A673 (cell line): ENCODE data around the gene REV3L. TPM values are rescaled to one million over a fixed set of nuclear protein-coding genes. Genes with fewer than 3 reads are reported as not detected.
"Not testable (repeated sequence)": the region's sequence is repeated elsewhere in the genome, so short reads cannot be mapped to it uniquely, and the experiment has no call there.

Experiments used
- BruUV-seq: library from RNA; stranded (reverse); fragments of 400-500 nt; replicated peaks from 2 replicates; lab custom pipeline; 2021; lab: Mats Ljungman, UMichigan
- CTCF ChIA-PET: fragments of 300-600 bp; sonication (Branson Sonifier 250); formaldehyde crosslinking; loops from one replicate; lab custom pipeline; 2022; ENCODE audit warnings: antibody characterized with exemption; lab: Charles Lee
- POLR2A ChIA-PET: fragments of 300-600 bp; sonication (Branson Sonifier 250); formaldehyde crosslinking; loops from one replicate; lab custom pipeline; 2022; ENCODE audit warnings: antibody characterized with exemption; ENCODE audit not compliant: low non-redundant PET; lab: Charles Lee
- DNase-seq: peaks from one replicate; pipeline ENCODE4 v3.0.0-alpha.2; 2015; ENCODE audit warnings: low spot score
- H3K27ac ChIP-seq: fragments of 200-600 bp; sonication (generic); 2 replicates; pipeline ENCODE4 v1.5.1; 2016; ENCODE audit warnings: mixed run types, low read depth, mild to moderate bottlenecking, mixed read lengths, antibody characterized with exemption, low read length; ENCODE audit not compliant: poor library complexity, severe bottlenecking
- H3K27me3 ChIP-seq: fragments of 200-600 bp; sonication (generic); replicated peaks from 2 replicates; pipeline ENCODE4 v1.6.1; 2017; ENCODE audit warnings: mixed run types, low read depth, mild to moderate bottlenecking, mixed read lengths, antibody characterized with exemption, low read length; ENCODE audit not compliant: insufficient read depth, poor library complexity
- H3K36me3 ChIP-seq: fragments of 200-600 bp; sonication (generic); 2 replicates; pipeline ENCODE4 v1.6.1; 2016; ENCODE audit warnings: mixed run types, mild to moderate bottlenecking, mixed read lengths, antibody characterized with exemption, low read length; ENCODE audit not compliant: insufficient read depth, poor library complexity, severe bottlenecking
- H3K4me1 ChIP-seq: fragments of 200-600 bp; sonication (generic); 2 replicates; pipeline ENCODE4 v1.6.1; 2017; ENCODE audit warnings: mixed run types, mild to moderate bottlenecking, mixed read lengths, antibody characterized with exemption, low read length; ENCODE audit not compliant: insufficient read depth, poor library complexity, severe bottlenecking
- H3K4me3 ChIP-seq: fragments of 200-600 bp; sonication (generic); 2 replicates; pipeline ENCODE4 v1.5.1; 2016; ENCODE audit warnings: low read depth, mixed run types, mild to moderate bottlenecking, mixed read lengths, low read length; ENCODE audit not compliant: poor library complexity, severe bottlenecking
- H3K9me3 ChIP-seq: fragments of 200-600 bp; sonication (generic); 2 replicates; pipeline ENCODE4 v1.6.1; 2016; ENCODE audit warnings: mixed run types, low read depth, mild to moderate bottlenecking, mixed read lengths, antibody characterized with exemption, low read length; ENCODE audit not compliant: poor library complexity, severe bottlenecking
- EZH2 ChIP-seq: fragments of 200-600 bp; sonication (generic); IDR thresholded peaks from 2 replicates; pipeline ENCODE4 v1.6.1; 2017; ENCODE audit warnings: borderline replicate concordance, low read depth, mild to moderate bottlenecking, mixed read lengths, antibody characterized with exemption, low read length; ENCODE audit not compliant: poor library complexity, severe bottlenecking
- intact Hi-C: fragments of 100-400 bp; cut with micrococcal nuclease; formaldehyde crosslinking; loops from one replicate; pipeline ENCODE4 v1.10.0; 2022; ENCODE audit not compliant: unreplicated experiment
- total RNA-seq: library from RNA; stranded (reverse); gene quantifications from 2 replicates; pipeline ENCODE4 v1.2.3, GENCODE V29; 2021
- TF ChIP-seq, protein P1 (sequence below): fragments of 300-800, 200-600 bp; sonication (generic); conservative IDR thresholded peaks from 2 replicates; pipeline ENCODE4 v1.5.1; 2017; ENCODE audit warnings: low read depth, mild to moderate bottlenecking, antibody characterized with exemption, low read length, moderate library complexity, mixed read lengths

The REV3L gene
- total RNA-seq, 1 experiment from 2014 or later = 24.0 TPM

- ChIA-PET CTCF (no interaction called here), POLR2A (no interaction called here)
- no peak overlapping the region for H3K4me3 ChIP-seq
- BruUV-seq = no TSS peak
- no peaks in the 10 kb centered on the region for H3K27me3 ChIP-seq
- no peak overlapping the region for H3K27ac ChIP-seq
- peaks cover 5% of the 10 kb centered on the region for H3K9me3 ChIP-seq
- peaks cover 15% of the 10 kb centered on the region for H3K4me1 ChIP-seq
- intact Hi-C loops = no loop called here
- H3K36me3 ChIP-seq = no peaks in the 10 kb centered on the region
- DNase-seq = no peak
- TF ChIP-seq EZH2 = no peak
- TF ChIP-seq, protein P1, sequence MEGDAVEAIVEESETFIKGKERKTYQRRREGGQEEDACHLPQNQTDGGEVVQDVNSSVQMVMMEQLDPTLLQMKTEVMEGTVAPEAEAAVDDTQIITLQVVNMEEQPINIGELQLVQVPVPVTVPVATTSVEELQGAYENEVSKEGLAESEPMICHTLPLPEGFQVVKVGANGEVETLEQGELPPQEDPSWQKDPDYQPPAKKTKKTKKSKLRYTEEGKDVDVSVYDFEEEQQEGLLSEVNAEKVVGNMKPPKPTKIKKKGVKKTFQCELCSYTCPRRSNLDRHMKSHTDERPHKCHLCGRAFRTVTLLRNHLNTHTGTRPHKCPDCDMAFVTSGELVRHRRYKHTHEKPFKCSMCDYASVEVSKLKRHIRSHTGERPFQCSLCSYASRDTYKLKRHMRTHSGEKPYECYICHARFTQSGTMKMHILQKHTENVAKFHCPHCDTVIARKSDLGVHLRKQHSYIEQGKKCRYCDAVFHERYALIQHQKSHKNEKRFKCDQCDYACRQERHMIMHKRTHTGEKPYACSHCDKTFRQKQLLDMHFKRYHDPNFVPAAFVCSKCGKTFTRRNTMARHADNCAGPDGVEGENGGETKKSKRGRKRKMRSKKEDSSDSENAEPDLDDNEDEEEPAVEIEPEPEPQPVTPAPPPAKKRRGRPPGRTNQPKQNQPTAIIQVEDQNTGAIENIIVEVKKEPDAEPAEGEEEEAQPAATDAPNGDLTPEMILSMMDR = no peak
These were observed 34.9 kb upstream of the REV3L start for GRCh38 chr6:111517965-111518364.

GRCh38 chr6:111515259-111515658, 32.2 kb upstream of the REV3L start:
- no peak for TF ChIP-seq EZH2
- TF ChIP-seq, protein P1 = no peak
- ChIA-PET CTCF (no interaction called here), POLR2A (no interaction called here)
- Histone ChIP-seq H3K36me3 (no peaks in the 10 kb centered on the region), H3K9me3 (no peaks in the 10 kb centered on the region), H3K27me3 (no peaks in the 10 kb centered on the region), H3K4me1 (peaks cover 11% of the 10 kb centered on the region), H3K4me3 (no peak overlapping the region), H3K27ac (no peak overlapping the region)
- DNase-seq = no peak
- intact Hi-C loops = no loop called here
- no TSS peak for BruUV-seq

DNA sequence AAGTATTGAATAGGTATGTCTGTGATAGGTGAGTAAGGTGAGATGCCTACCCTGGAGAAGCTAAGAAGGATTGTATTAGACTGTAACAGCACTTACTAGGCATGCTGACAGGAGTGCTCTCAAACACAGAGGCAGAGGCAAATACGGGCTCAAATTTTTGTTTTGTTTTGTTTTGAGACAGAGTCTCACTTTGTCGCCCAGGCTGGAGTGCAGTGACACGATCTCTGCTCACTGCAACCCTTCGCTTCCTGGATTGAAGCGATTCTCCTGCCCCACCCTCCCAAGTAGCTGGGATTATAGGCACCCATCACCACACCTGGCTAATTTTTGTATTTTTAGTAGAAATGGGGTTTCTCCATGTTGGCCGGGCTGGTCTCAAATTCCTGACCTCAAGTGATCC, 31.5 kb upstream of the REV3L start:
- H3K4me3 ChIP-seq, BruUV-seq, intact Hi-C loops, DNase-seq, POLR2A ChIA-PET, H3K27me3 ChIP-seq, H3K27ac ChIP-seq, H3K36me3 ChIP-seq, CTCF ChIA-PET, H3K9me3 ChIP-seq: not testable (repeated sequence)
- H3K4me1 ChIP-seq = peaks cover 15% of the 10 kb centered on the region

- POLR2A ChIA-PET = interaction anchor here (0.6 kb wide), 1 partner anchor 15 kb away, joined by 3 read pairs; no protein-coding TSS in a partner anchor
- H3K36me3 ChIP-seq, H3K27me3 ChIP-seq, CTCF ChIA-PET, DNase-seq, H3K9me3 ChIP-seq, H3K27ac ChIP-seq, intact Hi-C loops, H3K4me3 ChIP-seq, BruUV-seq: not testable (repeated sequence)
- H3K4me1 ChIP-seq = peaks cover 25% of the 10 kb centered on the region
These were observed 24.2 kb upstream of the REV3L start for GRCh38 chr6:111507219-111507618.

- BruUV-seq, H3K36me3 ChIP-seq, H3K27ac ChIP-seq, CTCF ChIA-PET, POLR2A ChIA-PET, H3K9me3 ChIP-seq, DNase-seq, intact Hi-C loops, H3K4me3 ChIP-seq, H3K27me3 ChIP-seq: not testable (repeated sequence)
- H3K4me1 ChIP-seq = peaks cover 28% of the 10 kb centered on the region
These were observed 22.5 kb upstream of the REV3L start for GRCh38 chr6:111505498-111505897.
